ENCODE measurements around the gene SGMS1.

The SGMS1 gene

DNA sequence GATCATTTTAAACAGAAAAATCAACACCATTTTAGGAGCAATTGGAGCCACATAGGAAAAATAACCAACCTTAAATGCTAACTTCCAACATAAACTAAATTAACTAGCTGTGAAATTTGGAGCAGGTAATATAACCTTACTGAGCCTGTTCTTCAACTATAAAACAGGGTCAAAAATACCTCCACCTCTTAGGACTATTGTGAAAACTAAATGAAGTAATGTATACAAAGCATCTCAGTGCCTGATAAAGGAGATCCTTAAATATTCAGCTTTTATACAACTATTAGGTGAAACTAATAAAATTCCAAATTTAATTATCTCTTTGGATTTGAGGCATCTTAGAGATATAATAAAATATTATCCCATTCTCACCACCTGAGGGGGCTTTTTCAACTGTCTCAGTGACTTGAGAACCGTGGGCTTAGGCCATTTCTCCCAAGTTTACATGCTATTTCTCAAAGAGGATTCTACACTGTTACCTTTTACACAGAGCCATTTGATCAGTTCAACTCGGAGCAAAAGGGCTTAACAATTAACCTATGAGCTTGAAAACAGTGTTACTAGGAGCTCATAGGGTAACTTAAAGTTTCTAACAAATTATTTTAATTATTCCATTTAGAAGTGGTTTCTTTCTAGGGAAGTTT lies 207.5 kb downstream of the SGMS1 start:
- no peak for DNase-seq

DNA sequence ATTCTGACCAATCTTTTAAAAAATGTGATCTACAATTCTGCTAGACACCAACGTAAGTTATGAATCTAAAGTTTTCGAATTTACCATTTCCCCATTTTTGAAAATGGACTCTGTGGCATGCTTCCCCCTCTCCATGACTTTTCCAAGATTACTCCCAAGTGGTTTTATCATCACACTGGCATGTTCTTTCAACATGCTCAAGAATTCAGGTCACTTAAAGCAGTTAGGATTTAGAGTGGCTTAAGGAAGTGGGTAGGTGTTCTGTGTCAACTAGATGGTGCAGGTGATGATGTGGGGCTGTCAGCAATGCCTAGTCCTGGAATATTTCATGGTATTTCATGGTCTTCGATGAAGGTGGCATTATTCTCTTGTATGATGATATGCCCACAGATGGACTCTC lies 208.5 kb downstream of the SGMS1 start:
- no peak for DNase-seq

DNA sequence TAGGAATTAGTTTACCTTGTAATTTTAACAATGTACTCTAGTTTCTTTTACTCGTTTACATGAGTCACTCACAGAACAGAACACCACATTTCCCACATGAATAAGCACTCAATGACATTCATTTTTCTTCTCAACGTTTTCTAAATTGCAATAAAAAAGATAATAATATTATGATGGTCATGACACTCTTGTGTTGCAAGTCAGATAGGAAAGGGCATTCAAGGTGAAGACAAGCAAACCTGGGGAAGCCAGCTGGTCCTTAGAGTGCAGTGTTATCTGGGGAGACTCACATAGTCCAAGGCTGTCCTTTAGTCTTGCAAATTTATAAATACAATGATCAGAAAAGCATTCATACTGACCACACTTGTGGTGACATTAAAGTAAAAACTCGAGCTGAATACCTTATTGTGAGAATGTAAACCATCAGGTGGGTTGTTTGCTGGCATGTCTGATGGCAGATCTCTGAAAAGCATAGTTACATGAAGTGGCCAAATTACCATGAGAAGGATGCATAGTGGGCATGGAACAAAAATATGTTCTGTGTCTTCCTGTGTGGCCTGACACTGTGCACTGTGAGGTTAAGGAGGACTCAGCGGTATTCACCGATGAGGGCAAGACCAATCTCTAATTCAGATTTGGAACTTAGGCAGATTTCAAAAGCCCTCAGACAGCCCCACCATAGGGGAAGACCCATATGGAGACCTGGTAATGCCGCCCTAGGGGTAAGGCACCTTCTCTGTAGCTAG lies 213.5 kb downstream of the SGMS1 start:
- DNase-seq: no peak

DNA sequence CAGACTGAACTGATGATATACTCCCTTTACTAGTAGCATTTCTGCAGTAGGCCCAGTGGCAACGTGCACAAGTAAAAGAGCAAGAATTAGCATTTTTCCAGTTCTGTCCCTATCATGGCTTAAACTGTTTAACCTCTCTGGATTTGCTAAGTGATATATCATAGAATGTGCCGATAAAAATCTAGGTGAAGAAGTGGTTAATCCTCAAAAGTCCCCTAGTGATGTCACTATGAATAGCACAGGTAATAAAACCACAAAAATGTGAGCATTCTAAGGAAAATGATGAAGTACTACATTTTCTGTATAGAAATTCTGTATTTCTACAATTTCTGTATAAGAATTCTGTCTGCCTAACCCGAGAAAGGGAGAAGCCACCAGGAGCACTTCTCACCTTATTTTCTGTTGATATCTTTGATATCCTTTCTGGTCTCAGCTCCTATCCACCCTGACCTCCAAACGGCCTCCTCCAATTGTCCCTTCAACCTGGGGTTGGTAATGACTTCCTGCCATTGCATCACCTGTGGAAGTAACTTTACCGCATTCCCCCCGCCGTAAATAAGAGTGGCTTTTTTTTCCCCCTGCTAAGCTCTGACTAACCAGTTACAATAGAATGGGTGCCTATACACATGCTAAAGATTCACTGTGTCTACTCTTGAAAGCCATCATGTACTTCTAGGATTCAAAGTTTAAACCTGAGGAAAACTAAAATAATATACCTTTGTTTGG lies 216.5 kb downstream of the SGMS1 start:
- DNase-seq: no peak

DNA sequence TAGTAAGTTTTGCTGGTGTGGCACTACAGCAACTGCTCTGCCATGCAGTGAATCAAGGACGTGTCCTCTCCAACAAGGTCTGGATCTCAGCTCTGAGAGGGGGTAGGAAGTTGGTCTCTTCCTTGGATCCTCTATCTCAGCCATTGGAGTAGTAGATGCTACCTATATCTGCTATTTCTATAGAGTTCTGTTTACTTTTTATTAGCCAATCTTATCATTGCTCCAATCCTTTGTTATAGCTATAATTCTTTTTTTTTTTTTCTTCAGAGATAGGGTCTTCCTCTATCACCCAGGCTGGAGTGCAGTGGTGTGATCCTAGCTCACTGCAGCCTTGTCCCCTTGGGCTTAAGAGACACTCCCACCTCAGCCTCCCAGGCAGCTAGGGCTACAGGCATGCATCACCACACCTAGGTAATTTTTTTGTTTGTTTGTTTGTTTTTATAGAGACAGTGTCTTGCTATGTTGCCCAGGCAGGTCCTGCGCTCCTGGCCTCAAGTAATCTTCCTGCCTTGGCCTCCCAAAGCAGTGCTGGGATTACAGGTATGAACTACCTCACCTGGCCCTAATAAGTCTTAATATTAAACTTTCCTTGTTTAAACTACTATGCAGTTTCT lies 217.2 kb downstream of the SGMS1 start:
- no peak for DNase-seq

DNA sequence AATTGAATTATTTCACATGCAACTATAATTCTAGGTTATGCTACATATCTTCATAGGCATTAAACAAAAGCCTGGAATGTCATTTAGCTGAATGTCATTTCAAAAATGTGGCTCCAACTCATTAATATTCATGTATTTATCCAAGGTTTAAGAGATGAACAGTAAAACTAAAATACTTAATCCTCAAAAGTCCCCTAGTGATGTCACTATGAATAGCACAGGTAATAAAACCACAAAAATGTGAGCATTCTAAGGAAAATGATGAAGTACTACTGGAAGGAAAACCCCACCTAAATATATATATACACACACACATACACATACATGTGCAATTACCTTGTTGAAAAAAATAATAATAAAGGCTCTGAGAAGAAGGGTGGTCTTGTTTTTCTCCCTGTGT lies 218.0 kb downstream of the SGMS1 start:
- DNase-seq: no peak

DNA sequence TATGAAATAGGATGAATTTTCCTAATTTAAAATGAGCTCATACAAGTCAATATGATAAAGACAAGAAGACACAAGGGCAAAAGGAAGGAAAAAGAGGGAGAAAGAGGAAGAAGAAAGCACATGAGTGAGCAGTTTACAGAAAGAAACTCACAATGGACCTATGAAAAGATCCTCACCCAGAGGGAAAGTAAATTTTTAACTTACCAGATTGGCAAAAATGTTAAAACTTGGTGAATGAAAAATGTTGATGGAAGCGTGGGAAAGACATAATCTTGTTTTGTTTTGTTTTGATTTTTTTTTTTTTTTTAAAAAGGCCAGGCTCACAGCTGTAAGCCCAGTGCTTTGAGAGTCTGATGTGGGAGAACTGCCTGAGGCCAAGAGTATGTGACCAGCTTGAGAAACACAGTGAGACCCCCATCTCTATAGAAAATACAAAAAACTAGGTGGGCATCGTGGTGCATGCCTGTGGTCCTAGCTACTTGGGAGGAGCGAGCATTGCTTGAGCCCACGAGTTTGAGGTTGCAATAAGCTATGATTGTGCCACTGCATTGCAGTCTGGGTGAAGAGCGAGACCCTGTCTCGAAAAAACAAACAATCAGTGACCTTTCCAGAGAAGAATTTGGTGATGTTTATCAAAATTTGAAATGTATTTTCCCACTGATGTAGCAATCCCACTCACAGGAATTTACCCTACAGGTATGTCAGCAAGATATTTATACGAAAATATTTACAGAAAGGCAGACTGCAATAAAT lies 219.6 kb downstream of the SGMS1 start:
- no peak for DNase-seq

DNA sequence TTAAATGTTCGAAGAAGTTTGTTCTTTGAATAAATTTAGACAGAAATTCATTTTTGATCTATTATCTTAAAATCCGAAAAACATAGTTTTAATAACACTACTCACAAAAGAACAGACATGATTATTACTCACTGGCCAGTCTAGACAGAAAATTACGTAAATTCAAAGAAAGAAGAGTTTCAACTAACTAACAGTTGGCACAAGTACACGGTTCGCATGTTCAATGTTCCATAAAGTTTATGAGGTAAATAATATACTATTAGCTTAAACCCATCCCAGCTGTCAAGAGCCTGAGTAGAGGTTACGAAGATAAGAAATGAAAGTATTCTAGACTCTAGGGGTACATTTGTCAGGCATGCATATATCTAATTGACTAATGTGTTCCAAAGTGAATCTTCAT lies 220.7 kb downstream of the SGMS1 start:
- no peak for DNase-seq

DNA sequence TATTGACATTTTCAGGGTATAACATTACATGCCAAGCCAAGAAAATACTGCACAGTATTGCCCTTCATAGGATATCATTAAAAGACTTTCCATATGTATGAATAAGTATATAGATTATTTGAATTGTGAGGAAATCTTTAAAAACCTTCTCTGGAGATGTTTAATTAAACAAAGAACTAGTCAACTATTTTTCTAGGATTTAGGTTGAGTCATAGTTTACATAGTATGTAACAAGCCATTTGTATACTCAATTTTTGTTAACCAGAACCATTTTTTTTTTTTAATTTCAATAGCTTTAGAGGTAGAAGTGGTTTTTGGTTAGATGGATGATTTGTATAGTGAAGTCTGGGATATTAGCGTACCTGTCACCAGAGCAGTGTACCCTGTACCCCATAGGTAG lies 221.3 kb downstream of the SGMS1 start:
- no peak for DNase-seq

DNA sequence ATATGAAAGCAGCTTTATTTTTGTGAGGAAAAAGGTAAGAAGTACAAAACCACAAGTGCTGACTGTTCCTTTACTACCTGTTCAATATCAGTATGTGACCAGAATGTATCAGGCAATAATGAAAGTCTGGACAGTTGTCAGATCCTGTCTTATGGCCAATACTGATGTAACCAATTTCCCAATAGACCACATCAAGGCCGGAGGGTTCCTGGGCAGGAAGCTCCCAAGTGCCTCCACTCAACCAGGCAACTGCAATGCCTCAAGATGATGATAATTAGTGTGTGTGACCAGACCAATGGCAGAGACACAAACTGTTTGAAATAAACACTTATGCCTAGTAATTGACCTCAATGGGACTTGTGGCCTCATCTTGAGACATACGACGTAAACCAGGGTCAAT lies 223.1 kb downstream of the SGMS1 start:
- DNase-seq: no peak

DNA sequence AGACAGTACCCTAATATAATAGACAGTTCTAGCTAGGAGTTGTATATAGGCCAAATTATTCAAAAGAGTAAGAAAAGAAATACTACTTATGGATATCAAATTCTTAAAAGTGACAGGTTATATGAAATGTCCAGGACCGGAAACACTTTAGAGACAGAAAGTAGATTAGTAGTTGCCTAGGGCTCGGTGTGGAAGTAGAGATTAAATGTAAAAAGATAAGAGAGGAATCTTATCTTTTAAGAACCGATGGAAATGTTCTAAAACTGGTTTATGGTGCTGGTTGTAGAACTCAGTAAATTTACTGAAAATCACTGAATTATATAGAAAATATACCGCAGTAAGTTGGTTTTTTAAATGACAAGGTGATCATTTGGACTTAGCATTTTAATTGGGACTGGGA lies 224.9 kb downstream of the SGMS1 start:
- no peak for DNase-seq

DNA sequence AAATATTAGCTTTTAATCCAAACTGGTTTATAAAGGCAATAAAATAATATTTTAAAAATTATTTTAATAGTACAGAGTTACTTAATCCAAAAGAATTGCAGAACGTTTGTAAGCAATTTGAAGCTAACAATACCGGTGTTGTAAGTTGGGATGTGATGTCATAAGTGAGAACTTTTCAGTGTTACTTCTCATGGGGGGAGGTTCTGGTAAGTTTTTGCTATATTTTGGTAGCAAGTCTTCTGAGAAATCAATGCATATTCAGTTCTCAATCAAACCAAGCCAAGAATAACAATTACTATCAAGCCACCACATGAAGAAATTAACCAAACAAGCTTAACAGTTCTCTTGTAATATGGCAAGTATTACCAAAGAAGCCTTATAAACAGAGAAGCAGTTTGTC lies 225.4 kb downstream of the SGMS1 start:
- no peak for DNase-seq

DNA sequence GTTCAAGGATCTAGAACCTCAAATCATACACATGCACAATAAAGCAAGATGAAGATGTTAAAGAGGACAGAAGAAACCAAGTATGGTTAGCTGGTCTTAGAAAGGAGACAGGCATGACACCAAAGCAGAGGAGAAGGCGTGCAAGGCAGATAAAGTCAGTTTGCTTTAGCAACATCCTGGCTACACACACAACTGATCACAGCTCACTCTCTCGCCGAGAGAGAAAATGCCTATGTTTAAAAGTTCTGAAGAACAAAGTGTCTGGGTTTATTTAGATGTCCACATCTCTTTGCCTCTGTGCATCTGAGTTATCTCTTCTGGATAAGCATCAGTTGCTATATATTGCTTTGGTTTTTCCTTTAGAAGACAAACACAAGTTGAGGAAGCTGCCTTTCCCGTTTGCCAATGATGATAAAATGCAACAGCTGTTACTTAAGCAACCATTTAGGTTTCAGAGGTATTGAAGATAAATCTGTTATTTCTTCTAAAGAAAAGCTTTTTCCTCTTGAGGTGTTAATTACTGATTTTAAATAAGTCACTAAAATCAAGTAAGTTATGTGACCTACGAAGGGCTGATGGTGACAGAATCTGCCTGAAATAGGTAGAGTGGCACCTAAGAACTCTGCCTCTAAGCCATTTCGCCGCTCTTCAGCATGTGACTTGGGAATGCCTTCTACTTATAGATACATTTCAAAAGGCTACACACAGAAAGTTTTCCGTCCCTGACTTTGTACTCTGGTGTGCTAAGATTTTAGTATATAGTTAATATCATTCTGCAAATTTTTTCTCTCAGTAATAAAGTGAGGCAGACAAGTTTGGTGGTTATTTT lies 226.2 kb downstream of the SGMS1 start:
- DNase-seq: no peak

DNA sequence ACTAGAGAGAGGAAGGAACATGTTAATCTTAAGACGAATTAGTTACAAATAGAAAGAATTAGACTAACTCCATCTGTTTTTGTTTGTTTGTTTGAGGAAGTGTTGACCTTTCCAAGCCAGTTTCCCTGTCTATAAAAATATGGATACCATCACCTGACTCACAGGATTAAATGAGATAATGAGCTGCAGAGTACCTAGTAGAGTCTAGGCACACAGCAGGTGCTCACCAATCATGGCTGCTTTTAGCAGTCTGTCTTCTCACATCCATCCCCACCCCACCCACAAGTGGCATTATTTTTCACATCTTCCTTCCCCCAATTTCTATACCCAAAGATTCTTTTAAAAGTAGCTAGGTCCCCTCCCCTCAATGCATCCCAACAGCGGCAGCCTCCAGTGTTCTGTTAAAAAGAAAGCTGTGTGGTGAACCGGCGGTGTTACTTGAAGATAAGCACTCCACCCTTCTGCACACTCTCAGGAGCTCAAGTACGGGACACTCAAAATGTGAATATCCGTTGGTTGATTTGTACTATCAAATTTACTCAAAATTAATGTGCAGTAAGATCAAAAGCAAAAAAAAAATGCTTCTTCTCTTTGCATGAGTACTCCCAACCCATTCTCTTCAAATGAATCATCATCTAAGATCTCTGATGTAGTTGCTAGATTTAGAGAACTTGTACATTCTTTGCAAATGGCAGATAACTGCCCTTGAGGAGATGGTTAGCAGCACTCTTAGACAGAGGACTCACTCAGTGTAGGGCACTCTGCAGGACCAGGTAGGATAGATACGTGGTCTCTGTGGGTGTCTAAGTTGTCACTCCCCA lies 227.1 kb downstream of the SGMS1 start:
- DNase-seq: no peak

DNA sequence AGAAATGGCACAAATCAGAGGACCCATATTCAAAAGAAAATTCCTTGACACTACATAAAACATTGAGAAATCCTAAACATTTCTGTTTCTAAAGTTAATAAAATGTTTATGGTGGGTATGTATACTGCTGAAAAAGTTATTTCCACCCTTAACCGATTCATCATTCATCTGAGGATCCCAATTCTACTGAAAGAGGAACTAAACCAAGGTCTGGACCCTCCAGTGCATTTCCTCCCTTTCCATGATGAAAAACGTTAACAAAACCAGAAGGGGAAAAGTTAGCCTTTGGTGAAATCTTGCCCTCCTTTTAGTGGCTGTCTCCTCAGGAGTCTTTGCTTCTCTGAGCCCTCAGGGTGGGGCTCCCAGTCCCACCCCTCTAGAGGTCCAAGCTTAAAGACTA lies 227.9 kb downstream of the SGMS1 start:
- DNase-seq: no peak

DNA sequence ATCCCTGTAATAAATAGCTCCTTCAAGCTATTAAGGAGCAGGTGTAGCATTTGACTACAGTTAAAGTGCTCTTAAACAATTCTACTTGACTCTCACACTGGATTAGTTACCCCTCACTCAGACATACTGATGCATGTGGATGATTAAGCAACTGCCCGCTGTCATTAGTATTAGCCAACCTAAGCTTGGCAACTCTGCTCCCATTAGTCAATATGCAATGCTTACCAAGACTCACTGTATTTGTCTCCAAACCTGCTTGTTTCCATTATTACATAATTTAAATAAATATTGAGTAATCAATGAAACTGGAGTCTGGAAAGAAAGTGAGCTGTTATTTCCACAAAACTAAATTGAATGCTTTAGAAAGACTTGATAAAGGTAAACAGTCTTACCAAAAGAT lies 228.5 kb downstream of the SGMS1 start:
- DNase-seq: no peak

DNA sequence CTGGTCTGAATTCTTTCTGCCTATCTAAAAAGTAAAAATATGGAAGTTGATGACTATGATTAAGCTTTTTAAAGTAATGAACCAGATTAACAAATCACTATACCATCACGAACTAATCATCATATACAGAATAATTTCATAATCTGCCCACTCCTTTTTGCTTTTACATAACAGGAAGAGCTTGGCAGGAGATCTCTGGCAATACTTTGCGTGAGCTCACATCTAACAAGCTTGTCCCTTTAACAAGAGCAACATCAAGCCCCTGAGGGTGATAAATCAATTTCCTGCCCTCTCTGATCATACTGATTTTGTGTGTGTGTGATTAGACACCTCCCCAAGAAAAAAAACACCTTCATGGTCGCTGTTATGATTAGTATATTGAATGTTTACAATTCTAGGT lies 228.9 kb downstream of the SGMS1 start:
- no peak for DNase-seq

DNA sequence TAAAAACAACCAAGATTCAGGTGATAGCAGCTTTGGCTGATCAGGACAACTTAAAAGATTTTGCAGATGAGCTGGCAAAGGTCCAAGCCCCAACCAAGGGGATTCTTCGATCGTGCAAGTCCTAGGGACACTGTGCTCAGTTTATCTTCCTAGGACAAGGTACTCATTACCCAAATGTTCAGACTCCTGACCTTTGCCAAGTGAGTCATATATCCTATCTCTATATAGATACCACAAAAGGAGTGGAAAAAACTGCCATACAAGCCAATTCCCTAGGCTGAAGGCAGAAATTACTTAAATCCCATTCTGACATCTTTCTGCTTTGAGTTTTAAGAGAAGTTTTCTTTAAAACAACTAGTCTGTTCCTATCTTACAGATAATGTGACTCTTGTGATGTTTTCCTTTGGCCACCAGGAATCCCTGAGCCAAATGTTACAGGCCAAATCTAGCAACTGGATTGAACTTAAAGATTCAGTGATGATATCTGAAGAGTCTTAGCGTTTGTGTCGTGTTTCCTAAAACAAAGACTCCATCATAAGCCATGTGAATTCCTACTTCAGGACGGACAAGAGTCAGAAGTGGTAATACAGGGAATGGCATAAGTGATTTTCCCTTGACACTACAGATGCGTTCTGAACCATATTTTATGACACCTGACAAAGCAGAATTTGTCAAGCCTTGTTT lies 229.8 kb downstream of the SGMS1 start:
- DNase-seq: no peak

DNA sequence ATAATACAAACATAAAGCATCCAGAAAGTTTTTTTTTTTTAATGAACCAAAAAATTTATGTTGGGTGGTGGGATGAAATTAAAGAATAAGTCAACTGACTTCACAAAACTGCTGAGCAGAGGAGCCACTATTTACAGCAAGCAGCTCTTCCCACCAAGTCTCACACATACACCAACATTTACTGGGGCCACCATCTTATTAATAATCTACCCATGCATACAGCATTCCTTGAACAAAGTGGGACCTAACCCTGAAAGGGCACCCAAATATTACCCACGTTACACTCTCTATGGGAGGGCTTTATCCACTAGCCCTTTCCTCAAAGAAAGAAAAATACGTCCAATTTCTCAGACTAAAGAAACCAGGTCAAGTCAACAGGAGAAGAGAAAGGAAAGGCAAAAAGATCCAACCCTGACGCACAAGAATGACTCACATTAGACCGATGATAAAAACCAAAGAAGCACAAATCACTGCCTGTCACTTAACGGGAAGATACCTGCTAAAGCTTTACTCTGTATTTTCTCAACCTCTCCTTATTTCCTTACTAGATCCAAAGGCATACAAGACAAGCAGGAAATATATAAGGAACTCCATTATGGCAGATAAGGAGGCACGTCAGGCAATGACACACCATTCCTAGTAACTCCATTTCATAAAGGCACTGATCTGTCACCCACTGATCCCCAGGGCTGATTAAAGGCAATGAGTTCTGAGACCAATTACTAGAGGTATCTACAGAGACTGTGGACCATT lies 230.6 kb downstream of the SGMS1 start:
- DNase-seq: no peak

DNA sequence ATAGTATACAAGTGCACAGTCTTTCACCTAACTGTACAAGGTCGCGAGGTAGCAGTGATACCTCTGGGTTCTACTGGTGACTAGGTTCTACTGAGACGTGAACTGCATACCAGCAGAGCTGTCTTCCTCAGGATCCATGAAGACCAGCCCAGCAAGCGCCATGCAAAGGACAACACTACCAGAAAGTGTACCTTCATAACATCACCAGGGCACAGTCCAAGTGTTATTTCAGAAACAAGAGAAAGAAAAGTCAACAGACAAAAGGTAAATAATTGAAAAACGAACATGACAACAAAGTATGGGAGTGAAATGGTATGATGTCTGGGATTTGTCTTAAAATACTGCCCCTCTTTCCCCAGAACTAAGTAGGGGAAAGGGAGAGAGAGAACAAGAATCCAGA lies 231.3 kb downstream of the SGMS1 start:
- no peak for DNase-seq
